ENCODE measurements around the gene VAV1. TPM values are rescaled to one million over a fixed set of nuclear protein-coding genes. Genes with fewer than 3 reads are reported as not detected.

The VAV1 gene
- total and polyA plus RNA-seq, 9 of the 15 experiments (the other 6 are each of a cell fraction or from before 2014, with no cell fraction given) = 0.46 to 20.1 (median 11.1) TPM

- H3K27me3 ChIP-seq (ENCODE audit: control insufficient read depth in 2 of 2, insufficient read depth in 2 of 2, low read length in 2 of 2) = no peaks in the 10 kb centered on the region
- intact Hi-C loops (cut with micrococcal nuclease) (no loop called here), in situ Hi-C loops (cut with MboI) (no loop called here)
- ATAC-seq (no peak), DNase-seq (ENCODE audit: extremely low read depth in 1 of 4, low spot score in 3 of 4) (no peak), FAIRE-seq (no peak)
- no peaks in the 10 kb centered on the region for H4K20me1 ChIP-seq (replicated peaks; ENCODE audit: control insufficient read depth, insufficient read depth, low read length)
- BruUV-seq (replicated peaks) = no TSS peak
- WGBS (ENCODE audit: insufficient coverage, low coverage, missing lambda C conversion rate) = 51% methylated on average over 12 of the region's 12 CpGs
- POLR2A ChIA-PET = no interaction called here
- H3K27ac ChIP-seq (ENCODE audit: extremely low read depth, low read depth, low read length) = no peak overlapping the region
- H2AFZ ChIP-seq (ENCODE audit: low read depth, low read length) = no peak overlapping the region; the same call in 1 of the 2 replicates
- no peaks in the 10 kb centered on the region for H3K79me2 ChIP-seq (ENCODE audit: control insufficient read depth, insufficient read depth, low read length)
- peak overlapping the region in 1 of 2 experiments; percentile 64; a peak in 2 of 4 replicates for H3K9ac ChIP-seq (ENCODE audit: insufficient read depth in 1 of 2, low read depth in 2 of 2, low read length in 2 of 2)
- no peak overlapping the region for H3K4me3 ChIP-seq
- H3K9me3 ChIP-seq (replicated peaks; ENCODE audit: control insufficient read depth, insufficient read depth, low read depth, low read length) = no peaks in the 10 kb centered on the region; the same call in 1 of the 2 replicates
- no peaks in the 10 kb centered on the region for H3K9me1 ChIP-seq (ENCODE audit: control insufficient read depth, insufficient read depth, low read length)
- peak overlapping the region; percentile 3; the same call in 1 of the 2 replicates for H3K4me2 ChIP-seq (ENCODE audit: insufficient read depth, low read length)
- TF ChIP-seq BRD9 (IDR thresholded peaks at IDR 0.05; ENCODE audit: low read depth, partially characterized antibody) (peak; percentile 99), ARHGAP35 (IDR thresholded peaks at IDR 0.05; ENCODE audit: partially characterized antibody) (no peak), IFI16 (CRISPR knock-in tag; IDR thresholded peaks at IDR 0.05) (no peak), CBX1 (IDR thresholded peaks at IDR 0.05; ENCODE audit: low read depth) (0 out of 2 replicates have a peak, but pooled peaks have one; percentile 19), ZFP36 (IDR thresholded peaks at IDR 0.05; ENCODE audit: low read depth, low read length, partially characterized antibody) (peak; percentile 89), BCOR (IDR thresholded peaks at IDR 0.05) (peak; percentile 83), KDM1A (IDR thresholded peaks at IDR 0.05) (peak; percentile 26 to 56; a peak in 1 of 4 replicates), TCF3 (CRISPR knock-in tag; IDR thresholded peaks at IDR 0.05) (peak; percentile 32; the same call in 1 of the 2 replicates), SMARCA5 (IDR thresholded peaks at IDR 0.05) (peak; percentile 94), RBM25 (IDR thresholded peaks at IDR 0.05; ENCODE audit: low read depth, low read length, severe bottlenecking) (peak; percentile 93)
- TF ChIP-seq, protein P1, sequence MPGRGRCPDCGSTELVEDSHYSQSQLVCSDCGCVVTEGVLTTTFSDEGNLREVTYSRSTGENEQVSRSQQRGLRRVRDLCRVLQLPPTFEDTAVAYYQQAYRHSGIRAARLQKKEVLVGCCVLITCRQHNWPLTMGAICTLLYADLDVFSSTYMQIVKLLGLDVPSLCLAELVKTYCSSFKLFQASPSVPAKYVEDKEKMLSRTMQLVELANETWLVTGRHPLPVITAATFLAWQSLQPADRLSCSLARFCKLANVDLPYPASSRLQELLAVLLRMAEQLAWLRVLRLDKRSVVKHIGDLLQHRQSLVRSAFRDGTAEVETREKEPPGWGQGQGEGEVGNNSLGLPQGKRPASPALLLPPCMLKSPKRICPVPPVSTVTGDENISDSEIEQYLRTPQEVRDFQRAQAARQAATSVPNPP (IDR thresholded peaks at IDR 0.05; ENCODE audit: borderline replicate concordance, insufficient read depth, insufficient read length) = no peak
- CTCF ChIA-PET (ENCODE audit: low intra/inter-chr PET ratio) = no interaction called here
- H3K36me3 ChIP-seq (ENCODE audit: control insufficient read depth, insufficient read depth, low read length) = 0 out of 3 replicates have a peak, but pooled peaks cover 2% of the 10 kb centered on the region
- H3K4me1 ChIP-seq (replicated peaks in 1 of 2; ENCODE audit: control insufficient read depth in 2 of 2, insufficient read depth in 2 of 2, low read length in 2 of 2) = peaks cover 7 to 40% of the 10 kb centered on the region in 2 experiments; a peak in 4 of 5 replicates
Observed at GRCh38 chr19:6825076-6825774, 52.7 kb downstream of the VAV1 start.

Measured in K562 (cell line).